Neural progenitor cell (in vitro differentiated cells): ENCODE data around the gene ANO1. TPM values are rescaled to one million over a fixed set of nuclear protein-coding genes. Genes with fewer than 3 reads are reported as not detected.

Source experiments
- DNase-seq: peaks from one replicate; pipeline ENCODE4 v3.0.0-alpha.2; 2016; ENCODE audit warnings: low spot score
- H2AFZ ChIP-seq: fragments of 200-600 bp; sonication (generic); replicated peaks from 2 replicates; pipeline ENCODE4 v1.6.1; 2016; ENCODE audit warnings: antibody characterized with exemption
- H3F3A ChIP-seq: fragments of 200-600 bp; sonication (generic); 2 replicates; pipeline ENCODE4 v1.6.1; 2016; ENCODE audit warnings: antibody characterized with exemption, low read depth
- H3K27ac ChIP-seq: fragments of 200-600 bp; sonication (generic); 2 replicates; pipeline ENCODE4 v1.5.1; 2016; ENCODE audit warnings: mild to moderate bottlenecking
- H3K27me3 ChIP-seq: fragments of 200-600 bp; sonication (generic); 2 replicates; pipeline ENCODE4 v1.6.1; 2016; ENCODE audit warnings: mild to moderate bottlenecking, moderate library complexity
- H3K36me3 ChIP-seq: fragments of 200-600 bp; sonication (generic); 2 replicates; pipeline ENCODE4 v1.5.1; 2016
- H3K4me1 ChIP-seq: fragments of 200-600 bp; sonication (generic); 2 replicates; pipeline ENCODE4 v1.6.1; 2016; ENCODE audit warnings: mixed run types
- H3K4me2 ChIP-seq: fragments of 200-600 bp; sonication (generic); 2 replicates; pipeline ENCODE4 v1.6.1; 2016
- H3K4me3 ChIP-seq: fragments of 200-600 bp; sonication (generic); 2 replicates; pipeline ENCODE4 v1.5.1; 2016
- H3K79me2 ChIP-seq: fragments of 200-600 bp; sonication (generic); 2 replicates; pipeline ENCODE4 v1.6.1; 2016; ENCODE audit warnings: low read depth
- H3K9ac ChIP-seq: fragments of 200-600 bp; sonication (generic); 2 replicates; pipeline ENCODE4 v1.6.1; 2016
- H3K9me3 ChIP-seq: fragments of 200-600 bp; sonication (generic); 2 replicates; pipeline ENCODE4 v1.5.1; 2016; ENCODE audit warnings: low read depth
- H4K20me1 ChIP-seq: fragments of 200-600 bp; sonication (generic); 2 replicates; pipeline ENCODE4 v1.6.1; 2016; ENCODE audit warnings: low read depth
- H3K27ac Mint-ChIP-seq: 3 replicates; pipeline ENCODE4 v1.8.0; 2021; ENCODE audit warnings: mixed read lengths
- H3K27me3 Mint-ChIP-seq: 2 replicates; pipeline ENCODE4 v1.8.0; 2022; ENCODE audit warnings: low read depth, mild to moderate bottlenecking, inconsistent platforms, moderate library complexity, mixed read lengths; ENCODE audit not compliant: insufficient read depth
- H3K36me3 Mint-ChIP-seq: 3 replicates; pipeline ENCODE4 v1.8.0; 2021; ENCODE audit warnings: mixed read lengths
- H3K4me1 Mint-ChIP-seq: 3 replicates; pipeline ENCODE4 v1.8.0; 2021; ENCODE audit warnings: mixed read lengths
- H3K4me3 Mint-ChIP-seq: 3 replicates; pipeline ENCODE4 v1.8.0; 2021; ENCODE audit warnings: mild to moderate bottlenecking, moderate library complexity, mixed read lengths
- H3K9me3 Mint-ChIP-seq: 3 replicates; pipeline ENCODE4 v1.8.0; 2020; ENCODE audit warnings: mixed read lengths
- CTCF ChIP-seq: fragments of 200-600 bp; sonication (generic); IDR thresholded peaks from 2 replicates; pipeline ENCODE4 v1.5.1; 2017; ENCODE audit warnings: antibody characterized with exemption, mild to moderate bottlenecking
- EZH2 ChIP-seq: fragments of 200-600 bp; sonication (generic); IDR thresholded peaks from 2 replicates; pipeline ENCODE4 v1.6.1; 2017; ENCODE audit warnings: antibody characterized with exemption, mild to moderate bottlenecking, moderate library complexity
- EZH2phosphoT487 ChIP-seq: fragments of 200-600 bp; sonication (generic); IDR thresholded peaks from 2 replicates; pipeline ENCODE4 v1.6.1; 2017; ENCODE audit warnings: antibody characterized with exemption
- total RNA-seq: library from RNA; depleted of rRNA; stranded (reverse); fragments of >200 nt; gene quantifications from 2 replicates; pipeline ENCODE4 v1.2.3, GENCODE V29; 2015; ENCODE audit warnings: low replicate concordance

ANO1 gene
- total RNA-seq, 1 donor from 2014 or later: not detected

GRCh38 chr11:70054004-70054403 is 24.1 kb upstream of the ANO1 start:
- Mint-ChIP-seq H3K4me3 (no peak overlapping the region), H3K9me3 (peaks cover 24% of the 10 kb centered on the region), H3K36me3 (no peaks in the 10 kb centered on the region), H3K27me3 (peaks cover 4% of the 10 kb centered on the region), H3K27ac (no peak overlapping the region), H3K4me1 (no peaks in the 10 kb centered on the region)
- H3K9me3 ChIP-seq: peaks cover 5% of the 10 kb centered on the region
- TF ChIP-seq EZH2 (no peak), CTCF (no peak), EZH2phosphoT487 (no peak)
- no peaks in the 10 kb centered on the region for H3K79me2 ChIP-seq
- H3K9ac ChIP-seq: no peak overlapping the region
- H3K4me3 ChIP-seq: no peak overlapping the region
- H3K27ac ChIP-seq: no peak overlapping the region
- H3K4me1 ChIP-seq: no peaks in the 10 kb centered on the region
- H3F3A ChIP-seq: no peaks in the 10 kb centered on the region
- no peak overlapping the region for H3K4me2 ChIP-seq
- no peak overlapping the region for H2AFZ ChIP-seq
- H3K27me3 ChIP-seq: no peaks in the 10 kb centered on the region
- H4K20me1 ChIP-seq: no peaks in the 10 kb centered on the region
- no peaks in the 10 kb centered on the region for H3K36me3 ChIP-seq
- no peak for DNase-seq

- Histone ChIP-seq H3K79me2 (no peaks in the 10 kb centered on the region), H3F3A (no peaks in the 10 kb centered on the region), H3K9ac (no peak overlapping the region), H3K27ac (no peak overlapping the region), H3K27me3 (no peaks in the 10 kb centered on the region), H3K4me3 (no peak overlapping the region), H3K9me3 (peaks cover 5% of the 10 kb centered on the region), H3K36me3 (no peaks in the 10 kb centered on the region), H3K4me2 (no peak overlapping the region), H2AFZ (no peak overlapping the region), H4K20me1 (no peaks in the 10 kb centered on the region), H3K4me1 (no peaks in the 10 kb centered on the region)
- no peaks in the 10 kb centered on the region for H3K4me1 Mint-ChIP-seq
- peaks cover 24% of the 10 kb centered on the region for H3K9me3 Mint-ChIP-seq
- no peaks in the 10 kb centered on the region for H3K36me3 Mint-ChIP-seq
- no peak for DNase-seq
- TF ChIP-seq CTCF (no peak), EZH2 (no peak), EZH2phosphoT487 (no peak)
- H3K27me3 Mint-ChIP-seq: peaks cover 2% of the 10 kb centered on the region
- H3K27ac Mint-ChIP-seq: no peak overlapping the region
- no peak overlapping the region for H3K4me3 Mint-ChIP-seq
Measured at GRCh38 chr11:70055444-70055843, 22.7 kb upstream of the ANO1 start.

DNA sequence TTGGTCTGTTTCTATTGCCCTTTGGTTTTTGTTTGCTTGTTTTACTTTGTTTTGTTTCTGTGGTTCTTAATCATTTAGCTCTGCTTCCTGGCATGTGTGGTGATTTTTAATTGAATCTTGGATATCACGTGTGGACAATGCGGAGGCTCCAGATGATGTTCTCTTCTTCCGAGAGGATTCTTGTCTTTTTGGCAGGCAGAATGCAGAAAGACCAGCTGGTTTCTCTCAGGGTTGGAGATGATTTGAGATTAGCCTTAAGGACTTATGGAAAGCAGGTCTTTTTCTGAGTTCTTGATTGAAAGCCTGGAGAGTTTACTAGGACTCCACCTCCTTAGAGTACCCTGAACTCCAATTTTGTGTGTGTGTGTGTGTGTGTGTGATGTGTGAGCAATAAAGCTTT is 21.0 kb upstream of the ANO1 start:
- no peak overlapping the region for H3K4me3 Mint-ChIP-seq

More for the DNA sequence above, 21.0 kb upstream of the ANO1 start:
- H3K27me3 ChIP-seq: no peaks in the 10 kb centered on the region
- H3K27me3 Mint-ChIP-seq: peaks cover 2% of the 10 kb centered on the region
- H3K4me3 ChIP-seq: no peak overlapping the region
- H3K36me3 ChIP-seq: no peaks in the 10 kb centered on the region
- H3K4me2 ChIP-seq: no peak overlapping the region
- no peaks in the 10 kb centered on the region for H4K20me1 ChIP-seq
- no peaks in the 10 kb centered on the region for H3K79me2 ChIP-seq
- H3K27ac ChIP-seq: no peak overlapping the region
- peaks cover 5% of the 10 kb centered on the region for H3K9me3 ChIP-seq
- no peak overlapping the region for H2AFZ ChIP-seq
- no peak for DNase-seq
- H3K4me1 Mint-ChIP-seq: no peaks in the 10 kb centered on the region
- no peaks in the 10 kb centered on the region for H3K36me3 Mint-ChIP-seq
- peaks cover 20% of the 10 kb centered on the region for H3K9me3 Mint-ChIP-seq
- no peaks in the 10 kb centered on the region for H3F3A ChIP-seq
- no peaks in the 10 kb centered on the region for H3K4me1 ChIP-seq
- no peak overlapping the region for H3K9ac ChIP-seq
- TF ChIP-seq EZH2phosphoT487: no peak
- no peak for TF ChIP-seq EZH2
- TF ChIP-seq CTCF: no peak
- H3K27ac Mint-ChIP-seq: no peak overlapping the region
